Measurements from ENCODE around the gene GUCY2C. TPM values are rescaled to one million over a fixed set of nuclear protein-coding genes. Genes with fewer than 3 reads are reported as not detected.

GUCY2C gene
- total RNA-seq, 6 experiments from 2014 or later, result 0.10 TPM; not detected in 5

- ATAC-seq (no peak), DNase-seq (no peak)
- no peaks in the 10 kb centered on the region for H3K9me3 ChIP-seq
- intact Hi-C loops (cut with DNase I), result no loop called here
- H3K4me3 ChIP-seq, result no peak overlapping the region
- TF ChIP-seq POLR2A (IDR thresholded peaks at IDR 0.05), result no peak
- no peak for TF ChIP-seq CTCF (IDR thresholded peaks at IDR 0.05)
- H3K27me3 ChIP-seq, result no peaks in the 10 kb centered on the region
- 39% methylated on average over 3 of the region's 3 CpGs for WGBS (ENCODE audit: insufficient coverage, low coverage, low lambda C conversion rate, missing lambda C conversion rate)
- no peak overlapping the region for H3K27ac ChIP-seq
- no peaks in the 10 kb centered on the region for H3K36me3 ChIP-seq
- peaks cover 0 to 14% (median 0%) of the 10 kb centered on the region in 4 donors for H3K4me1 ChIP-seq
Measured at GRCh38 chr12:14681190-14681589, 15.2 kb downstream of the GUCY2C start.

- DNase-seq, result no peak
- intact Hi-C loops (cut with DNase I), result no loop called here
- Histone ChIP-seq H3K36me3 (no peaks in the 10 kb centered on the region), H3K27ac (no peak overlapping the region), H3K27me3 (no peaks in the 10 kb centered on the region), H3K4me3 (no peak overlapping the region), H3K9me3 (no peaks in the 10 kb centered on the region), H3K4me1 (peaks cover 0 to 14% (median 0%) of the 10 kb centered on the region in 4 donors)
- ATAC-seq, result peak; percentile 69 to 75 (median 73)
- TF ChIP-seq POLR2A (IDR thresholded peaks at IDR 0.05) (no peak), CTCF (IDR thresholded peaks at IDR 0.05) (no peak)
- 61% methylated on average over 6 of the region's 6 CpGs for WGBS (ENCODE audit: insufficient coverage, low coverage, low lambda C conversion rate, missing lambda C conversion rate)
Measured at GRCh38 chr12:14678547-14679150, 17.8 kb downstream of the GUCY2C start.

- Histone ChIP-seq H3K27ac (no peak overlapping the region), H3K36me3 (no peaks in the 10 kb centered on the region), H3K27me3 (no peaks in the 10 kb centered on the region), H3K4me3 (no peak overlapping the region), H3K4me1 (no peaks in the 10 kb centered on the region), H3K9me3 (no peaks in the 10 kb centered on the region)
- intact Hi-C loops (cut with DNase I), result no loop called here
- DNase-seq (no peak), ATAC-seq (no peak)
- no peak for TF ChIP-seq POLR2A (IDR thresholded peaks at IDR 0.05)
- 92% methylated on average over 3 of the region's 3 CpGs for WGBS (ENCODE audit: insufficient coverage, low coverage, low lambda C conversion rate, missing lambda C conversion rate)
Measured at GRCh38 chr12:14668591-14668990, 27.8 kb downstream of the GUCY2C start.

GRCh38 chr12:14665354-14666348 lies 30.7 kb downstream of the GUCY2C start:
- TF ChIP-seq CTCF (IDR thresholded peaks at IDR 0.05), result no peak
- no peak for TF ChIP-seq POLR2A (IDR thresholded peaks at IDR 0.05)
- ATAC-seq (no peak), DNase-seq (no peak)
- no peaks in the 10 kb centered on the region for H3K36me3 ChIP-seq
- no peaks in the 10 kb centered on the region for H3K9me3 ChIP-seq
- H3K27me3 ChIP-seq, result no peaks in the 10 kb centered on the region
- WGBS (ENCODE audit: insufficient coverage, low coverage, low lambda C conversion rate, missing lambda C conversion rate), result 87% methylated on average over 18 of the region's 23 CpGs
- intact Hi-C loops (cut with DNase I), result no loop called here
- H3K4me1 ChIP-seq, result no peaks in the 10 kb centered on the region
- no peak overlapping the region for H3K27ac ChIP-seq
- H3K4me3 ChIP-seq, result no peak overlapping the region
